H9 (cell line): ENCODE data around the gene ACSM3. TPM values are rescaled to one million over a fixed set of nuclear protein-coding genes. Genes with fewer than 3 reads are reported as not detected.

ENCODE experiments used
- DNase-seq: peaks from one replicate; pipeline ENCODE4 v3.0.0-alpha.2; 2017
- H2AFZ ChIP-seq: one replicate; pipeline ENCODE4 v1.6.1; 2013; ENCODE audit warnings: mild to moderate bottlenecking, low read length, control low read depth, moderate library complexity
- H2AK5ac ChIP-seq: 2 replicates; pipeline ENCODE4 v1.6.1; 2013; ENCODE audit warnings: low read length, control low read depth, mixed read lengths; ENCODE audit not compliant: insufficient read length
- H2BK120ac ChIP-seq: one replicate; pipeline ENCODE4 v1.6.1; 2013; ENCODE audit warnings: low read depth, mild to moderate bottlenecking, low read length, control low read depth, inconsistent platforms; ENCODE audit not compliant: poor library complexity, severe bottlenecking
- H2BK12ac ChIP-seq: 2 replicates; pipeline ENCODE4 v1.6.1; 2013; ENCODE audit warnings: low read length, control low read depth, mixed read lengths, low read depth; ENCODE audit not compliant: insufficient read length
- H2BK15ac ChIP-seq: 2 replicates; pipeline ENCODE4 v1.6.1; 2013; ENCODE audit warnings: low read depth, low read length, control low read depth
- H2BK20ac ChIP-seq: one replicate; pipeline ENCODE4 v1.6.1; 2013; ENCODE audit warnings: low read depth, mild to moderate bottlenecking, low read length, control low read depth, inconsistent platforms; ENCODE audit not compliant: poor library complexity, severe bottlenecking
- H2BK5ac ChIP-seq: 2 replicates; pipeline ENCODE4 v1.6.1; 2013; ENCODE audit warnings: low read length, control low read depth, mixed read lengths; ENCODE audit not compliant: insufficient read length
- H3K14ac ChIP-seq: 2 replicates; pipeline ENCODE4 v1.6.1; 2013; ENCODE audit warnings: low read length, control low read depth; ENCODE audit not compliant: insufficient read depth
- H3K18ac ChIP-seq: 2 replicates; pipeline ENCODE4 v1.6.1; 2013; ENCODE audit warnings: low read depth, mild to moderate bottlenecking, mixed read lengths, low read length, control low read depth; ENCODE audit not compliant: insufficient read length
- H3K23ac ChIP-seq: 2 replicates; pipeline ENCODE4 v1.6.1; 2013; ENCODE audit warnings: low read length, control low read depth, mixed read lengths, low read depth; ENCODE audit not compliant: insufficient read length
- H3K23me2 ChIP-seq: 2 replicates; pipeline ENCODE4 v1.6.1; 2013; ENCODE audit warnings: low read depth, mild to moderate bottlenecking, mixed read lengths, low read length, control low read depth; ENCODE audit not compliant: insufficient read length, poor library complexity, severe bottlenecking
- H3K27ac ChIP-seq: 2 replicates; pipeline ENCODE4 v1.5.1; 2013; ENCODE audit warnings: low read length, control low read depth, mixed read lengths, low read depth; ENCODE audit not compliant: insufficient read length
- H3K27me3 ChIP-seq: 2 replicates; pipeline ENCODE4 v1.6.1; 2013; ENCODE audit warnings: low read length, control low read depth, inconsistent platforms; ENCODE audit not compliant: insufficient read depth
- H3K4ac ChIP-seq: 2 replicates; pipeline ENCODE4 v1.6.1; 2013; ENCODE audit warnings: low read depth, mild to moderate bottlenecking, control low read depth, inconsistent platforms, low read length, moderate library complexity
- H3K4me1 ChIP-seq: 2 replicates; pipeline ENCODE4 v1.6.1; 2013; ENCODE audit warnings: low read length, control low read depth, inconsistent platforms; ENCODE audit not compliant: insufficient read depth
- H3K4me2 ChIP-seq: 2 replicates; pipeline ENCODE4 v1.6.1; 2013; ENCODE audit warnings: low read length, control low read depth, mixed read lengths; ENCODE audit not compliant: insufficient read length, insufficient read depth
- H3K56ac ChIP-seq: 2 replicates; pipeline ENCODE4 v1.6.1; 2013; ENCODE audit warnings: low read depth, mild to moderate bottlenecking, mixed read lengths, low read length, control low read depth; ENCODE audit not compliant: insufficient read length
- H3K79me1 ChIP-seq: 2 replicates; pipeline ENCODE4 v1.6.1; 2013; ENCODE audit warnings: low read depth, mild to moderate bottlenecking, moderate library complexity, low read length, control low read depth, inconsistent platforms; ENCODE audit not compliant: insufficient read depth, poor library complexity, severe bottlenecking
- H3K79me2 ChIP-seq: 2 replicates; pipeline ENCODE4 v1.6.1; 2013; ENCODE audit warnings: low read length, control low read depth, inconsistent platforms; ENCODE audit not compliant: insufficient read depth
- H3K9ac ChIP-seq: 2 replicates; pipeline ENCODE4 v1.6.1; 2013; ENCODE audit warnings: low read length, control low read depth, mixed read lengths; ENCODE audit not compliant: insufficient read length; ENCODE audit errors: extremely low read depth
- H3K9me3 ChIP-seq: one replicate; pipeline ENCODE4 v1.6.1; 2013; ENCODE audit warnings: low read depth, low read length, inconsistent platforms; ENCODE audit not compliant: control insufficient read depth
- H3T11ph ChIP-seq: one replicate; pipeline ENCODE4 v1.6.1; 2013; ENCODE audit warnings: mild to moderate bottlenecking, low read length, control low read depth, inconsistent platforms
- H4K20me1 ChIP-seq: one replicate; pipeline ENCODE4 v1.6.1; 2013; ENCODE audit not compliant: control insufficient read depth, insufficient read length, insufficient read depth
- H4K5ac ChIP-seq: 2 replicates; pipeline ENCODE4 v1.6.1; 2013; ENCODE audit warnings: low read depth, mild to moderate bottlenecking, mixed read lengths, low read length, control low read depth; ENCODE audit not compliant: insufficient read length
- H4K8ac ChIP-seq: replicated peaks from 2 replicates; pipeline ENCODE4 v1.6.1; 2013; ENCODE audit warnings: low read length, control low read depth, mixed read lengths, low read depth; ENCODE audit not compliant: insufficient read length
- H4K91ac ChIP-seq: 2 replicates; pipeline ENCODE4 v1.6.1; 2013; ENCODE audit warnings: low read depth, mild to moderate bottlenecking, moderate library complexity, mixed read lengths, low read length, control low read depth; ENCODE audit not compliant: insufficient read length
- H3K27ac Mint-ChIP-seq, 3 experiments: 2 replicates in 2 of 3; 3 replicates in 1 of 3; pipeline ENCODE4 v1.8.0; 2020 to 2021; ENCODE audit warnings: mixed read lengths in 3 of 3, mild to moderate bottlenecking in 1 of 3, moderate library complexity in 1 of 3
- H3K27me3 Mint-ChIP-seq: 2 replicates; pipeline ENCODE4 v1.8.0; 2021; ENCODE audit warnings: low read depth, mild to moderate bottlenecking, moderate library complexity, mixed read lengths
- H3K36me3 Mint-ChIP-seq, 3 experiments: 2 replicates in 2 of 3; 3 replicates in 1 of 3; pipeline ENCODE4 v1.8.0; 2020 to 2021; ENCODE audit warnings: low read depth in 3 of 3, mixed read lengths in 3 of 3; ENCODE audit not compliant: insufficient read depth in 1 of 3
- H3K4me1 Mint-ChIP-seq, 2 experiments: 2 replicates each; pipeline ENCODE4 v1.8.0; 2020; ENCODE audit warnings: mixed read lengths in 2 of 2
- H3K4me3 Mint-ChIP-seq, 2 experiments: 2 replicates in 1 of 2; 3 replicates in 1 of 2; pipeline ENCODE4 v1.8.0; 2020 to 2021; ENCODE audit warnings: mild to moderate bottlenecking in 2 of 2, mixed read lengths in 2 of 2, moderate library complexity in 1 of 2
- H3K9me3 Mint-ChIP-seq, 2 experiments: 2 replicates in 1 of 2; 3 replicates in 1 of 2; pipeline ENCODE4 v1.8.0; 2020; ENCODE audit warnings: mild to moderate bottlenecking in 2 of 2, mixed read lengths in 2 of 2, moderate library complexity in 1 of 2
- CTCF ChIP-seq: fragments of 200-600 bp; sonication (generic); conservative IDR thresholded peaks from 3 replicates; pipeline ENCODE4 v1.8.0; 2021; ENCODE audit warnings: antibody characterized with exemption, mild to moderate bottlenecking
- WGBS: extraction: QIAGEN DNeasy Blood & Tissue Kit; methylation state at CpG from one replicate; pipeline ENCODE4 v1.1.7; 2013; ENCODE audit warnings: missing lambda C conversion rate, low lambda C conversion rate, mixed read lengths; ENCODE audit not compliant: insufficient read length; ENCODE audit errors: extremely low coverage; 5-methylcytosine and 5-hydroxymethylcytosine counted together
- total RNA-seq: library from RNA; stranded (reverse); gene quantifications from 2 replicates; pipeline ENCODE4 v1.2.1, GENCODE V29; 2021

ACSM3 gene
- total RNA-seq, 1 experiment from 2014 or later: 3.1 TPM

GRCh38 chr16:20811889-20812439, 48.1 kb downstream of the ACSM3 start:
- H3K4me3 Mint-ChIP-seq: no peak overlapping the region
- DNase-seq: no peak
- H3K23ac ChIP-seq: no peak overlapping the region

More at GRCh38 chr16:20811889-20812439, 48.1 kb downstream of the ACSM3 start:
- no peak overlapping the region for H3K4me2 ChIP-seq
- no peaks in the 10 kb centered on the region for H3K4me1 ChIP-seq
- H4K8ac ChIP-seq: no peak overlapping the region
- no peak overlapping the region for H3K18ac ChIP-seq
- TF ChIP-seq CTCF: no peak
- H4K91ac ChIP-seq: no peak overlapping the region
- H3K14ac ChIP-seq: no peak overlapping the region
- Mint-ChIP-seq H3K9me3 (no peaks in the 10 kb centered on the region), H3K27ac (no peak overlapping the region), H3K36me3 (peaks cover 3 to 19% (median 14%) of the 10 kb centered on the region in 3 experiments; a peak in 5 of 7 replicates), H3K4me1 (peaks cover 7 to 11% of the 10 kb centered on the region in 2 experiments; a peak in 3 of 4 replicates), H3K27me3 (no peaks in the 10 kb centered on the region)
- no peak overlapping the region for H4K5ac ChIP-seq
- H2BK15ac ChIP-seq: no peak overlapping the region
- no peak overlapping the region for H2AFZ ChIP-seq
- no peak overlapping the region for H3K4ac ChIP-seq
- H3K27me3 ChIP-seq: no peaks in the 10 kb centered on the region
- no peak overlapping the region for H2BK5ac ChIP-seq
- no peaks in the 10 kb centered on the region for H3K23me2 ChIP-seq
- H2BK12ac ChIP-seq: no peak overlapping the region
- no peak overlapping the region for H2BK120ac ChIP-seq
- H3K79me1 ChIP-seq: no peaks in the 10 kb centered on the region
- H3K79me2 ChIP-seq: no peaks in the 10 kb centered on the region
- H2AK5ac ChIP-seq: no peak overlapping the region
- H3K56ac ChIP-seq: no peak overlapping the region
- WGBS: no CpG with 5 or more reads among the region's 10 CpGs
- H3K9ac ChIP-seq: no peak overlapping the region
- no peaks in the 10 kb centered on the region for H4K20me1 ChIP-seq
- H2BK20ac ChIP-seq: no peak overlapping the region
- no peak overlapping the region for H3T11ph ChIP-seq
- H3K9me3 ChIP-seq: no peaks in the 10 kb centered on the region
- H3K27ac ChIP-seq: no peak overlapping the region
